Caco-2 (cell line): ENCODE data around the gene FOXC2. TPM values are rescaled to one million over a fixed set of nuclear protein-coding genes. Genes with fewer than 3 reads are reported as not detected.

ENCODE experiments used
- BruUV-seq: library from RNA; stranded (reverse); fragments of 400-500 nt; replicated peaks from 2 replicates; lab custom pipeline; 2021; lab: Mats Ljungman, UMichigan
- CTCF ChIA-PET: fragments of 300-600 bp; sonication (Branson Sonifier 250); formaldehyde crosslinking; loops from one replicate; lab custom pipeline; 2022; ENCODE audit warnings: antibody characterized with exemption; lab: Charles Lee
- POLR2A ChIA-PET: fragments of 300-600 bp; sonication (Branson Sonifier 250); formaldehyde crosslinking; loops from one replicate; lab custom pipeline; 2022; ENCODE audit warnings: antibody characterized with exemption; lab: Charles Lee
- DNase-seq, 2 experiments: peaks; one replicate each; pipeline versions ENCODE4 v3.0.0 to v3.0.0-alpha.2; 2020 to 2022
- H3K27me3 ChIP-seq: replicated peaks from 2 replicates; pipeline ENCODE4 v1.6.0; 2011; ENCODE audit warnings: low read length; ENCODE audit not compliant: control insufficient read depth, insufficient read depth
- H3K36me3 ChIP-seq: 2 replicates; pipeline ENCODE4 v1.5.1; 2011; ENCODE audit warnings: low read length; ENCODE audit not compliant: control insufficient read depth, insufficient read depth
- H3K4me1 ChIP-seq: fragments of 250-450 bp; sonication (Bioruptor Pico); 2 replicates; pipeline ENCODE4 v1.5.1; 2020; ENCODE audit warnings: mild to moderate bottlenecking
- H3K4me3 ChIP-seq: 2 replicates; pipeline ENCODE4 v1.5.1; 2011; ENCODE audit warnings: low read depth, mild to moderate bottlenecking, control low read depth, low read length
- H3K9me3 ChIP-seq: fragments of 250-450 bp; sonication (Bioruptor Pico); 2 replicates; pipeline ENCODE4 v1.5.1; 2020; ENCODE audit warnings: mild to moderate bottlenecking, moderate library complexity
- H3K27ac Mint-ChIP-seq: one replicate; pipeline ENCODE4 v1.8.0; 2022; ENCODE audit warnings: mixed read lengths; ENCODE audit not compliant: unreplicated experiment
- H3K27me3 Mint-ChIP-seq: one replicate; pipeline ENCODE4 v1.8.0; 2022; ENCODE audit warnings: mixed read lengths; ENCODE audit not compliant: insufficient read depth, unreplicated experiment
- H3K36me3 Mint-ChIP-seq: one replicate; pipeline ENCODE4 v1.8.0; 2022; ENCODE audit warnings: mild to moderate bottlenecking, mixed read lengths; ENCODE audit not compliant: insufficient read depth, unreplicated experiment
- H3K4me1 Mint-ChIP-seq: one replicate; pipeline ENCODE4 v1.8.0; 2022; ENCODE audit warnings: low read depth, mixed read lengths; ENCODE audit not compliant: unreplicated experiment
- H3K4me3 Mint-ChIP-seq: one replicate; pipeline ENCODE4 v1.8.0; 2022; ENCODE audit warnings: mild to moderate bottlenecking, moderate library complexity, mixed read lengths; ENCODE audit not compliant: unreplicated experiment
- H3K9me3 Mint-ChIP-seq: one replicate; pipeline ENCODE4 v1.8.0; 2022; ENCODE audit warnings: mixed read lengths; ENCODE audit not compliant: unreplicated experiment
- CTCF ChIP-seq, 2 experiments: fragments of 200-600 bp in 1 of 2; IDR thresholded peaks; 1 replicate in 1 of 2; 2 replicates in 1 of 2; pipeline versions ENCODE4 v1.5.1 to v1.8.0; 2011 to 2022; ENCODE audit warnings: antibody characterized with exemption in 1 of 2, control low read depth in 1 of 2, inconsistent platforms in 1 of 2, low read depth in 1 of 2, low read length in 1 of 2, mild to moderate bottlenecking in 1 of 2, moderate library complexity in 1 of 2; ENCODE audit not compliant: insufficient read depth in 1 of 2, severe bottlenecking in 1 of 2, unreplicated experiment in 1 of 2
- intact Hi-C: fragments of 100-400 bp; cut with micrococcal nuclease; formaldehyde crosslinking; loops from one replicate; pipeline ENCODE4 v1.10.0; 2022; ENCODE audit not compliant: unreplicated experiment
- total RNA-seq: library from RNA; stranded (reverse); gene quantifications from 2 replicates; pipeline ENCODE4 v1.2.3, GENCODE V29; 2022

The FOXC2 gene
- total RNA-seq, 1 experiment from 2014 or later, result not detected

- H3K4me3 ChIP-seq, result no peak overlapping the region
- intact Hi-C loops, result no loop called here
- Mint-ChIP-seq H3K4me1 (peaks cover 6% of the 10 kb centered on the region), H3K27ac (no peak overlapping the region), H3K36me3 (peaks cover 5% of the 10 kb centered on the region), H3K4me3 (no peak overlapping the region), H3K27me3 (peaks cover 9% of the 10 kb centered on the region), H3K9me3 (no peaks in the 10 kb centered on the region)
- no peaks in the 10 kb centered on the region for H3K36me3 ChIP-seq
- no peak for DNase-seq
- no peaks in the 10 kb centered on the region for H3K27me3 ChIP-seq
- no peak for TF ChIP-seq CTCF (IDR thresholded peaks at IDR 0.05; ENCODE audit: insufficient read depth in 1 of 2, low read depth in 1 of 2, low read length in 1 of 2, severe bottlenecking in 1 of 2, unreplicated experiment in 1 of 2)
- POLR2A ChIA-PET, result no interaction called here
- no peaks in the 10 kb centered on the region for H3K9me3 ChIP-seq
- CTCF ChIA-PET, result no interaction called here
- BruUV-seq, result no TSS peak
- no peaks in the 10 kb centered on the region for H3K4me1 ChIP-seq
These were observed 504 bp downstream of the FOXC2 start for GRCh38 chr16:86566966-86567700.

- no peak for TF ChIP-seq CTCF (IDR thresholded peaks at IDR 0.05; ENCODE audit: insufficient read depth in 1 of 2, low read depth in 1 of 2, low read length in 1 of 2, severe bottlenecking in 1 of 2, unreplicated experiment in 1 of 2)
- no peak overlapping the region for H3K4me3 Mint-ChIP-seq
- ChIA-PET CTCF (no interaction called here), POLR2A (no interaction called here)
- no peak overlapping the region for H3K27ac Mint-ChIP-seq
- H3K27me3 Mint-ChIP-seq, result peaks cover 9% of the 10 kb centered on the region
- H3K9me3 Mint-ChIP-seq, result no peaks in the 10 kb centered on the region
- Histone ChIP-seq H3K4me1 (no peaks in the 10 kb centered on the region; the same call in 1 of the 2 replicates), H3K4me3 (no peak overlapping the region), H3K36me3 (no peaks in the 10 kb centered on the region), H3K9me3 (no peaks in the 10 kb centered on the region), H3K27me3 (no peaks in the 10 kb centered on the region)
- BruUV-seq, result no TSS peak
- intact Hi-C loops, result no loop called here
- DNase-seq, result no peak
- H3K4me1 Mint-ChIP-seq, result peaks cover 7% of the 10 kb centered on the region
- peaks cover 5% of the 10 kb centered on the region for H3K36me3 Mint-ChIP-seq
These were observed 1.3 kb downstream of the FOXC2 start for GRCh38 chr16:86567701-86568581.
